DOHH2 (cell line): Measurements from ENCODE around the gene EPB41.

Source experiments
- EZH2phosphoT487 ChIP-seq: fragments of 200-600 bp; sonication (generic); IDR thresholded peaks from 2 replicates; pipeline ENCODE4 v1.6.1; 2017; ENCODE audit warnings: borderline replicate concordance, mild to moderate bottlenecking, antibody characterized with exemption, low read length, moderate library complexity, mixed read lengths
- TF ChIP-seq, protein P1 (sequence below): fragments of 200-600 bp; sonication (generic); IDR thresholded peaks from one replicate; pipeline ENCODE4 v1.5.1; 2014; ENCODE audit warnings: antibody characterized with exemption, mild to moderate bottlenecking, low read depth, low read length; ENCODE audit not compliant: poor library complexity, severe bottlenecking

DNA sequence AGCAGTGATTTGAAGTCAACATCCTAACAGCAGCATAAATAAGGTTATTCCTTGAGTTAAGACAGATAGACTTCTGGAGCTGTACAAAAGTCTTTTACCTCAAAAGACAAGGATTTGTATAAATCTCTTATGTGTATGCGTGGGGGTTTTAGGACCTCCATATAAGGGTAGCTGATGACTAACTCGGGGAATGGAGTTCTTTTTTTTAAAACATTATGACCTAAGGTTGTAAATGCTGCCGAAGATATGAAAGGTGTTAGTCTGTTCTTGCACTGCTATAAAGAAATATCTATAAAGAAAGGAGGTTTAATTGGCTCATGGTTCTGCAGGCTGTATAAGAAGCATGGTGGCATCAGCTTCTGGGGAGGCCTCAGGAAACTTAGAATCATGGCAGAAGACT is 90.4 kb downstream of the EPB41 start:
- TF ChIP-seq, protein P1, sequence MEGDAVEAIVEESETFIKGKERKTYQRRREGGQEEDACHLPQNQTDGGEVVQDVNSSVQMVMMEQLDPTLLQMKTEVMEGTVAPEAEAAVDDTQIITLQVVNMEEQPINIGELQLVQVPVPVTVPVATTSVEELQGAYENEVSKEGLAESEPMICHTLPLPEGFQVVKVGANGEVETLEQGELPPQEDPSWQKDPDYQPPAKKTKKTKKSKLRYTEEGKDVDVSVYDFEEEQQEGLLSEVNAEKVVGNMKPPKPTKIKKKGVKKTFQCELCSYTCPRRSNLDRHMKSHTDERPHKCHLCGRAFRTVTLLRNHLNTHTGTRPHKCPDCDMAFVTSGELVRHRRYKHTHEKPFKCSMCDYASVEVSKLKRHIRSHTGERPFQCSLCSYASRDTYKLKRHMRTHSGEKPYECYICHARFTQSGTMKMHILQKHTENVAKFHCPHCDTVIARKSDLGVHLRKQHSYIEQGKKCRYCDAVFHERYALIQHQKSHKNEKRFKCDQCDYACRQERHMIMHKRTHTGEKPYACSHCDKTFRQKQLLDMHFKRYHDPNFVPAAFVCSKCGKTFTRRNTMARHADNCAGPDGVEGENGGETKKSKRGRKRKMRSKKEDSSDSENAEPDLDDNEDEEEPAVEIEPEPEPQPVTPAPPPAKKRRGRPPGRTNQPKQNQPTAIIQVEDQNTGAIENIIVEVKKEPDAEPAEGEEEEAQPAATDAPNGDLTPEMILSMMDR, result no peak
- TF ChIP-seq EZH2phosphoT487, result no peak
